RWPE2 (cell line): ENCODE data around the gene LRRC45.

Experiments
- ATAC-seq: fragments of 200-7000 bp; cut with Tn5 transposase; 3 replicates; pipeline ENCODE4 v1.9.1; 2021; ENCODE audit warnings: low read depth
- DNase-seq: peaks from one replicate; pipeline ENCODE4 v3.0.0-alpha.2; 2020; ENCODE audit warnings: low spot score
- H3K27ac ChIP-seq: fragments of 450-650 bp; 2 replicates; pipeline ENCODE4 v1.5.1; 2017; ENCODE audit warnings: mild to moderate bottlenecking; ENCODE audit not compliant: poor library complexity, severe bottlenecking
- H3K27me3 ChIP-seq: fragments of 250-450 bp; sonication (Bioruptor Pico); 2 replicates; pipeline ENCODE4 v1.5.1; 2021; ENCODE audit warnings: mild to moderate bottlenecking, moderate library complexity; ENCODE audit not compliant: insufficient read depth, poor library complexity, severe bottlenecking
- H3K36me3 ChIP-seq: fragments of 250-450 bp; sonication (Bioruptor Pico); 2 replicates; pipeline ENCODE4 v1.5.1; 2020; ENCODE audit warnings: low read depth, mild to moderate bottlenecking, moderate library complexity
- H3K4me1 ChIP-seq: fragments of 250-450 bp; sonication (Bioruptor Pico); 2 replicates; pipeline ENCODE4 v1.5.1; 2021; ENCODE audit warnings: mild to moderate bottlenecking, moderate library complexity; ENCODE audit not compliant: insufficient read depth, poor library complexity, severe bottlenecking
- H3K4me3 ChIP-seq: fragments of 250-450 bp; sonication (Bioruptor Pico); 2 replicates; pipeline ENCODE4 v1.5.1; 2021; ENCODE audit warnings: mild to moderate bottlenecking, moderate library complexity; ENCODE audit not compliant: severe bottlenecking
- H3K9me3 ChIP-seq: fragments of 250-450 bp; sonication (Bioruptor Pico); 2 replicates; pipeline ENCODE4 v1.5.1; 2021; ENCODE audit warnings: mild to moderate bottlenecking, moderate library complexity; ENCODE audit not compliant: severe bottlenecking
- TF ChIP-seq, protein P1 (sequence below): fragments of 450-650 bp; IDR thresholded peaks from one replicate; pipeline ENCODE4 v1.5.1; 2017; ENCODE audit warnings: mild to moderate bottlenecking, moderate library complexity; ENCODE audit not compliant: poor library complexity, severe bottlenecking

Gene LRRC45

DNA sequence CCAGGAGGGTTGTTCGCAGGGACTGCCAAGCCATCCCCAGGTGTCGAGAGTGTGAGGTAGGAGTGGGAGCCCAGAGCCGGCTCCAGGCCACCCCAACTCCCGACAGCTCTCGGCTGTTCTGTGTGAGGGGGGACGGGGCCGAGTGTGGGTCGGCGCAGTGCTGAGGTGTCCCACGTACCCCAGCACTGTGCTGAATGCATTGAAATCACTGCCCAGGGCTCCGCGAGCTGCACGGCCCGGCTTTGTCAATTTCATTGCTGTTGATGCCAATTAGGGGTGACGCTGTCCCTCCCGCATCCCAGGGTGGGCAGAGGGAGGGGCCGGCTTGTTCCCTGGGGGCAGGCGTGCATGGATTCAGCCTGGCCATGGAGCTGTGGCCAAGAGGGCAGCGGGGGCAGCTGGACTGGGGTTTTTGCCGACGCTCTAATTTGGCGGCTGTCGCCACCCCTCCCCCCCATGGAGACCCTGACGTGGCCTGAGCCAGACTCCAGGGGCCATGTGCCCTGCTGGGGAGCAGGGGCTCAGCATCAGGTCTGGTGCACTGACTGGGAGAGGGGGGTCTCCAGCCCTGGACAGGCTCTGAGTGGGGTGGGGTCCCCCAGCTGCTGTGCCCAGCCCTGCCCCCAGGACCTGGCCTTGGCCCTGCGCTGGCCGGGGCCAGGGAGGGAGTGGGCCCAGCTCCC, 14.7 kb upstream of the LRRC45 start:
- Histone ChIP-seq H3K4me3 (no peak overlapping the region), H3K27ac (no peak overlapping the region), H3K27me3 (no peaks in the 10 kb centered on the region), H3K36me3 (no peaks in the 10 kb centered on the region), H3K9me3 (no peaks in the 10 kb centered on the region), H3K4me1 (peaks cover 17% of the 10 kb centered on the region)
- ATAC-seq = no peak
- DNase-seq = no peak
- TF ChIP-seq, protein P1, sequence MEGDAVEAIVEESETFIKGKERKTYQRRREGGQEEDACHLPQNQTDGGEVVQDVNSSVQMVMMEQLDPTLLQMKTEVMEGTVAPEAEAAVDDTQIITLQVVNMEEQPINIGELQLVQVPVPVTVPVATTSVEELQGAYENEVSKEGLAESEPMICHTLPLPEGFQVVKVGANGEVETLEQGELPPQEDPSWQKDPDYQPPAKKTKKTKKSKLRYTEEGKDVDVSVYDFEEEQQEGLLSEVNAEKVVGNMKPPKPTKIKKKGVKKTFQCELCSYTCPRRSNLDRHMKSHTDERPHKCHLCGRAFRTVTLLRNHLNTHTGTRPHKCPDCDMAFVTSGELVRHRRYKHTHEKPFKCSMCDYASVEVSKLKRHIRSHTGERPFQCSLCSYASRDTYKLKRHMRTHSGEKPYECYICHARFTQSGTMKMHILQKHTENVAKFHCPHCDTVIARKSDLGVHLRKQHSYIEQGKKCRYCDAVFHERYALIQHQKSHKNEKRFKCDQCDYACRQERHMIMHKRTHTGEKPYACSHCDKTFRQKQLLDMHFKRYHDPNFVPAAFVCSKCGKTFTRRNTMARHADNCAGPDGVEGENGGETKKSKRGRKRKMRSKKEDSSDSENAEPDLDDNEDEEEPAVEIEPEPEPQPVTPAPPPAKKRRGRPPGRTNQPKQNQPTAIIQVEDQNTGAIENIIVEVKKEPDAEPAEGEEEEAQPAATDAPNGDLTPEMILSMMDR = no peak

DNA sequence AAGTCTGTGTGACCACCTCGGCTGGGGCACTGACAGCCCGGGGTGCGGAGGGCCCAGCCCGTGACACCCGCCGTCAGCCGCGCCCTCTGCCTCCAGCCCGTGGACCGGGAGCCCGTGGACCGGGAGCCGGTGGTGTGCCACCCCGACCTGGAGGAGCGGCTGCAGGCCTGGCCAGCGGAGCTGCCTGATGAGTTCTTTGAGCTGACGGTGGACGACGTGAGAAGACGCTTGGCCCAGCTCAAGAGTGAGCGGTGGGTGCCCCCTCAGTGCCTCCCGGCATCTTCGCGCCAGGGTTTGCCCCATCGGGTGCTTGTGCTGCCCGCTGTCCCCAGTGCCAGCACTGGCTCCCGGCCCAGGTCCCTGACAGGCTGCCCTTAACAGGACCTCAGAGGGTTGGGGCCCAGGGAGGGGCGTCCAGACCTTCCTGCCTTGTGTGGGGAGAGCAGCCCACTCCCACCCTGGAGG, 14.1 kb upstream of the LRRC45 start:
- no peak overlapping the region for H3K27ac ChIP-seq
- ATAC-seq = no peak
- H3K9me3 ChIP-seq = no peaks in the 10 kb centered on the region
- no peak for DNase-seq
- TF ChIP-seq, protein P1 = no peak
- no peaks in the 10 kb centered on the region for H3K36me3 ChIP-seq
- H3K4me3 ChIP-seq = no peak overlapping the region
- H3K27me3 ChIP-seq = no peaks in the 10 kb centered on the region
- peaks cover 14% of the 10 kb centered on the region for H3K4me1 ChIP-seq

DNA sequence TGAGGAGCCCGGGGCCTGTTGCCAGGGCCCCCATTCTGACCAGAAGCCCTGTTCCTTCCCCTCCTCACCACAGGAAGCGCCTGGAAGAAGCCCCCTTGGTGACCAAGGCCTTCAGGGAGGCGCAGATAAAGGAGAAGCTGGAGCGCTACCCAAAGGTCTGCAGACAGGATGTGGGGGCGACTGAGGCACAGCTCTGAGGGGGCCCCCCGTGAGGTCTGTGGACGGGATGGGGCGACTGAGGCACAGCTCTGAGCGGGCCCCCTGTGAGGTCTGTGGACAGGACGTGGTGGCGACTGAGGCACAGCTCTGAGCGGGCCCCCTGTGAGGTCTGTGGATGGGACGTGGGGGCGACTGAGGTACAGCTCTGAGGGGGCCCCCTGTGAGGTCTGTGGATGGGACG, 13.7 kb upstream of the LRRC45 start:
- Histone ChIP-seq H3K27ac (no peak overlapping the region), H3K9me3 (no peaks in the 10 kb centered on the region), H3K4me3 (no peak overlapping the region), H3K36me3 (no peaks in the 10 kb centered on the region), H3K4me1 (peaks cover 9% of the 10 kb centered on the region), H3K27me3 (no peaks in the 10 kb centered on the region)
- no peak for DNase-seq
- no peak for ATAC-seq
- TF ChIP-seq, protein P1 = no peak

DNA sequence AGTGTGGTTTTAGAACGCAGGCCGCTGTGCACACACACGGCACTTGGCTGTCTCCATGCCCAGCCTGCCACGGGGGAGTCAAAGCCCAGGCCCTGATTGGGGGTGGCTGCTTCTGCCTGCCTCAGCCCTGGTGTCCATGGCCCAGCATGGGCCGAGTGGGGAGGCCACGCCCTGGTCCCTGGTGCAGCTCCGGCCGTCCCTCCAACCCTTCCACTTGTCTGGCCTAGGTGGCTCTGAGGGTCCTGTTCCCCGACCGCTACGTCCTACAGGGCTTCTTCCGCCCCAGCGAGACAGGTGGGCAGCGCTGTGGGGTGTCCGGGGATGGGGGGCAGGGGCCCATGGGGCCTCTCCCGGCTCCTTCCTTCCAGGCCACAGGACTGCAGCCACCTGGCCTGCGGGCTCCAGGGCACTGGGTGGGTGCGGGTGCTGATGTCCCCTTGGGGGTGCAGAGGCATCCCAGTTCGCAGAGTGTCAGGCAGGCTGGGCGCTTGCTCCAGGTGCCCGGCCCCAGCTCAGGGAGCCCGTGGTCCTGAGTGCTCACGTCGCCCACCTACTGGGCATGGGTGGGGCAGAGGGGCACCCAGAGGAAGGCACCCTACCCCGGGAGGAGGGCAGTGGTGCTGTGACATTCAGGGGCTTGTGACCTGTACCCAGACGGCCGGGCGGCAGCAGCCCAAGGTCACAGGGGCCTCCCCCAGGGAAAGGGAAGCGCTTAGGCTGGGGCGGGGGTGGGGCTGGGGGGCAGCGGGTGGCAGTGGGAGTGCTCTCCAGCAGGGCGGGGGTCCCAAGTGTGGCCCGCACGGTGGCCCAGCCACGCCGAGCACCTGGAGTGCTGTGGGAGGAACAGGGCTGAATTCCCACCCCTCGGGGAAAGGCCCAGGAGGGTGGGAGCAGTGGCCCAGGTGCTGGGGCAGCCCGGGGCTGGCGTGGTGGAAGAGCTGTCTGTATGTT, 12.3 kb upstream of the LRRC45 start:
- Histone ChIP-seq H3K27ac (no peak overlapping the region), H3K4me1 (peaks cover 9% of the 10 kb centered on the region), H3K9me3 (no peaks in the 10 kb centered on the region), H3K27me3 (no peaks in the 10 kb centered on the region), H3K36me3 (no peaks in the 10 kb centered on the region), H3K4me3 (no peak overlapping the region)
- DNase-seq = no peak
- ATAC-seq = no peak
- TF ChIP-seq, protein P1 = no peak
